ENCODE results near the gene GGT6.

DNA sequence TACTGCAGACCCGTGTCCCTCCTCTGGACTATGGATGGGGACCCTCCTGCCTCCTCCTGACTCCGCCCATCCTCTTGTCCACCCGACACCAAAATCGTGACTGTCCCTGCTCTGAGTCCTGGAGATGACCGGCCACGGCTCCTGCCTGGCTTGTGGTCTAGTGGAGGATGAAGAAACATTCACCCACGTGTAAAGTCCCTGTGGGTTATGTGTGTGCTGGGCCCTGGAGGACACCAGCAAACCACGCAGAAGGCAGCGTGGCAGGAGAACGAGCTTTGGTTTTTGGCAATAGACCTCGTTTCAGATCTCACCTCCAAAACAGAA is 49.8 kb downstream of the GGT6 start:
- TF ChIP-seq EZH2 (IDR thresholded peaks at IDR 0.05; ENCODE audit: borderline replicate concordance, low read depth, low read length, severe bottlenecking) = no peak
- TF ChIP-seq, protein P1, sequence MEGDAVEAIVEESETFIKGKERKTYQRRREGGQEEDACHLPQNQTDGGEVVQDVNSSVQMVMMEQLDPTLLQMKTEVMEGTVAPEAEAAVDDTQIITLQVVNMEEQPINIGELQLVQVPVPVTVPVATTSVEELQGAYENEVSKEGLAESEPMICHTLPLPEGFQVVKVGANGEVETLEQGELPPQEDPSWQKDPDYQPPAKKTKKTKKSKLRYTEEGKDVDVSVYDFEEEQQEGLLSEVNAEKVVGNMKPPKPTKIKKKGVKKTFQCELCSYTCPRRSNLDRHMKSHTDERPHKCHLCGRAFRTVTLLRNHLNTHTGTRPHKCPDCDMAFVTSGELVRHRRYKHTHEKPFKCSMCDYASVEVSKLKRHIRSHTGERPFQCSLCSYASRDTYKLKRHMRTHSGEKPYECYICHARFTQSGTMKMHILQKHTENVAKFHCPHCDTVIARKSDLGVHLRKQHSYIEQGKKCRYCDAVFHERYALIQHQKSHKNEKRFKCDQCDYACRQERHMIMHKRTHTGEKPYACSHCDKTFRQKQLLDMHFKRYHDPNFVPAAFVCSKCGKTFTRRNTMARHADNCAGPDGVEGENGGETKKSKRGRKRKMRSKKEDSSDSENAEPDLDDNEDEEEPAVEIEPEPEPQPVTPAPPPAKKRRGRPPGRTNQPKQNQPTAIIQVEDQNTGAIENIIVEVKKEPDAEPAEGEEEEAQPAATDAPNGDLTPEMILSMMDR (IDR thresholded peaks at IDR 0.05; ENCODE audit: borderline replicate concordance, extremely low read depth, low read length, poor library complexity, severe bottlenecking) = no peak

All from DND-41 (cell line).